NCI-H82 treated with DMSO at 0.1 percent for 48 hours (cell line): ENCODE results near the gene ROR1.

ENCODE experiments used
- DNase-seq: peaks from one replicate; lab custom pipeline; 2025; ENCODE audit not compliant: unreplicated experiment; lab: John Stamatoyannopoulos, UW

ROR1 gene

GRCh38 chr1:64167176-64167575, 393.4 kb downstream of the ROR1 start:
- DNase-seq, result no peak

- DNase-seq, result no peak
Measured at GRCh38 chr1:64171246-64171645, 397.4 kb downstream of the ROR1 start.

GRCh38 chr1:64171797-64172281, 398.0 kb downstream of the ROR1 start:
- no peak for DNase-seq

GRCh38 chr1:64172458-64172983, 398.7 kb downstream of the ROR1 start:
- no peak for DNase-seq

GRCh38 chr1:64173336-64173940, 399.6 kb downstream of the ROR1 start:
- no peak for DNase-seq

GRCh38 chr1:64175639-64176038, 401.8 kb downstream of the ROR1 start:
- no peak for DNase-seq

- DNase-seq, result no peak
Measured at GRCh38 chr1:64176659-64177058, 402.8 kb downstream of the ROR1 start.

- DNase-seq, result no peak
Measured at GRCh38 chr1:64179588-64179987, 405.8 kb downstream of the ROR1 start.

GRCh38 chr1:64182207-64182606, 408.4 kb downstream of the ROR1 start:
- no peak for DNase-seq

- DNase-seq, result no peak
Measured at GRCh38 chr1:64183395-64184002, 409.7 kb downstream of the ROR1 start.

GRCh38 chr1:64184003-64184440, 410.2 kb downstream of the ROR1 start:
- DNase-seq, result no peak

GRCh38 chr1:64186138-64186897, 412.5 kb downstream of the ROR1 start:
- DNase-seq, result no peak

GRCh38 chr1:64186898-64187280, 413.1 kb downstream of the ROR1 start:
- DNase-seq, result no peak

GRCh38 chr1:64187646-64188045, 413.8 kb downstream of the ROR1 start:
- DNase-seq, result no peak

GRCh38 chr1:64192290-64192689, 418.5 kb downstream of the ROR1 start:
- no peak for DNase-seq

GRCh38 chr1:64194168-64195080, 420.6 kb downstream of the ROR1 start:
- DNase-seq, result no peak

- DNase-seq, result no peak
Measured at GRCh38 chr1:64195081-64195395, 421.2 kb downstream of the ROR1 start.

GRCh38 chr1:64196074-64196870, 422.5 kb downstream of the ROR1 start:
- no peak for DNase-seq

- no peak for DNase-seq
Measured at GRCh38 chr1:64197076-64197475, 423.3 kb downstream of the ROR1 start.

GRCh38 chr1:64199154-64199553, 425.3 kb downstream of the ROR1 start:
- no peak for DNase-seq
